Body of pancreas (tissue), 4 donors: ENCODE measurements around the gene PGAP1.

Experiments used
- CTCF ChIP-seq, 7 experiments: fragments of 450-650 bp in 4 of 7; fragments of 200-600 bp in 3 of 7; sonication (generic) in 3 of 7; IDR thresholded peaks; one replicate each; pipeline ENCODE4 v1.5.1; 2016 to 2019; ENCODE audit warnings: antibody characterized with exemption in 7 of 7
- POLR2A ChIP-seq, 3 donors: fragments of 450-650 bp; IDR thresholded peaks; one replicate each; pipeline ENCODE4 v1.6.1; 2016; ENCODE audit warnings: antibody characterized with exemption in 3 of 3, mild to moderate bottlenecking in 2 of 3

GRCh38 chr2:196951973-196952372 is 25.5 kb upstream of the PGAP1 start:
- TF ChIP-seq CTCF (IDR thresholded peaks at IDR 0.05) (no peak), POLR2A (IDR thresholded peaks at IDR 0.05) (no peak)
